ENCODE measurements around the gene CCR8.
"Not testable (repeated sequence)": the region's sequence is repeated elsewhere in the genome, so short reads cannot be mapped to it uniquely, and the experiment has no call there.

CCR8 gene

GRCh38 chr3:39351134-39351533 is 21.6 kb downstream of the CCR8 start:
- not testable (repeated sequence) for DNase-seq

- DNase-seq, result not testable (repeated sequence)
Observed at GRCh38 chr3:39353168-39353927, 23.8 kb downstream of the CCR8 start.

GRCh38 chr3:39358333-39358732 is 28.8 kb downstream of the CCR8 start:
- DNase-seq, result no peak

- DNase-seq, result no peak
Observed at GRCh38 chr3:39361252-39361927, 31.9 kb downstream of the CCR8 start.

GRCh38 chr3:39362192-39362591 is 32.7 kb downstream of the CCR8 start:
- DNase-seq, result peak; percentile 84

GRCh38 chr3:39362812-39363211 is 33.3 kb downstream of the CCR8 start:
- peak; percentile 86 for DNase-seq

GRCh38 chr3:39370450-39370849 is 40.9 kb downstream of the CCR8 start:
- DNase-seq, result not testable (repeated sequence)

- no peak for DNase-seq
Observed at GRCh38 chr3:39372833-39373232, 43.3 kb downstream of the CCR8 start.

GRCh38 chr3:39376959-39377634 is 47.6 kb downstream of the CCR8 start:
- no peak for DNase-seq

- no peak for DNase-seq
Observed at GRCh38 chr3:39378088-39378487, 48.6 kb downstream of the CCR8 start.

GRCh38 chr3:39378957-39379777 is 49.7 kb downstream of the CCR8 start:
- no peak for DNase-seq

- DNase-seq, result no peak
Observed at GRCh38 chr3:39379778-39380155, 50.3 kb downstream of the CCR8 start.

- no peak for DNase-seq
Observed at GRCh38 chr3:39381432-39381831, 51.9 kb downstream of the CCR8 start.
